Islet precursor cell (in vitro differentiated cells): ENCODE measurements around the gene ZNF180.
"Not testable (repeated sequence)": the region's sequence is repeated elsewhere in the genome, so short reads cannot be mapped to it uniquely, and the experiment has no call there.

Source experiments
- DNase-seq: peaks from one replicate; pipeline ENCODE4 v3.0.0-alpha.2; 2018

Gene ZNF180

DNA sequence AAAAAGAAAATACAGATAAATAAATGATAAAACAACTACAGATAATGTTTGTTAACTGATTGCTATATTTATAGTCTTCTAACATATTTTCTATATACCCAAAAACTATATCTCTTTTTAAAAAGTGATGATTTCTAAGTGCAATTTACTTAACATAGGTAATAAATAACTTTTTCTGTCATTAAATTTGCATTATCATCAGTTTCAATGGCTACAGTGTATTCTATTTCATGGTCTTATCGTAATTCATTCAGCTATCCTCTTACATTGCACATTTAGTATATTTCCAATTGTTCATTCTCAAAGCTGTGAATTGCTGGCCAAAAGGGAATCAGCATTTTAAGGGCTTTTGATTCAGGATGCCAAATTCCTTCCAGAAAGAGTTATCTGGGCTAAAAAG, 3.6 kb downstream of the ZNF180 start:
- no peak for DNase-seq

DNA sequence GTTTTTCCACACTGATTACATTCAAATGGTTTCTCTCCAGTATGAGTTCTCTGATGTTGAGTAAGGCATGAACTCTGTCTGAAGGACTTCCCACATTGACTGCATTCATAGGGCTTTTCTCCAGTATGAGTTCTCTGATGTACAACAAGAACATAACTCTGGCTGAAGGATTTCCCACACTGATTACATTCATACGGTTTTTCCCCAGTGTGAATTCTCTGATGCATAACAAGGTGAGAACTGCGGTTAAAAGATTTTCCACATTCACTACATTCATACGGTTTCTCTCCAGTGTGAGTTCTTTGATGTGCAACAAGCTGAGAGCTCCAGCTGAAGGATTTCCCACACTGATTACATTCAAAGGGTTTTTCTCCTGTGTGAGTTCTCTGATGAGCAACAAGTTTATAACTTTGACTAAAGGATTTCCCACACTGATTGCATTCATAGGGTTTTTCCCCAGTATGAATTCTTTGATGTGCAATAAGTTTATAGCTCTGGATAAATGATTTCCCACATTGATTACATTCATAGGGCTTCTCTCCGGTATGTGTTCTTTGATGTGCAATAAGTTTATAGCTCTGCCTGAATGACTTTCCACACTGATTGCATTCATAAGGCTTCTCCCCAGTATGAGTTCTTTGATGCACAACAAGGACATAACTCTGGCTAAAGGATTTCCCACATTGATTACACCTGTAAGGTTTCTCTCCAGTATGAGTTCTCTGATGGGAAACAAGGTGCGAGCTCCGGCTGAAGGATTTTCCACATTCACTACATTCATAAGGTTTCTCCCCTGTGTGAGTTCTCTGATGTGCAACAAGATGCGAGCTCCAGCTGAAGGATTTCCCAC, 23.5 kb downstream of the ZNF180 start:
- no peak for DNase-seq

DNA sequence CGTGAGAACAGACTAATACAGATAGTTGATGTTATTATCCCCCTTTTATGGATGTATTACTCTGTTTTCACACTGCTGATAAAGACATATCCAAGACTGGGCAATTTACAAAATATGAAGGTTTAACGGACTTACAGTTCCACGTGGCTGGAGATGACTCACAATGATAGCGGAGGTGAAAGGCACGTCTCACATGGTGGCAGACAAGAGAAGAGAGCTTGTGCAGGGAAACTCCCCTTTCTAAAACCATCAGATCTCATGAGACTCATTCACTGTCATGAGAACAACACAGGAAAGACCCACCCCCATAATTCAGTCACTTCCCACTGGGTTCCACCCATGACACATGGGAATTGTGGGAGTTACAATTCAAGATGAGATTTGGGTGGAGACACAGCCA, 31.6 kb downstream of the ZNF180 start:
- not testable (repeated sequence) for DNase-seq

- DNase-seq = not testable (repeated sequence)
Measured at GRCh38 chr19:44462600-44463286, 37.6 kb downstream of the ZNF180 start.

DNA sequence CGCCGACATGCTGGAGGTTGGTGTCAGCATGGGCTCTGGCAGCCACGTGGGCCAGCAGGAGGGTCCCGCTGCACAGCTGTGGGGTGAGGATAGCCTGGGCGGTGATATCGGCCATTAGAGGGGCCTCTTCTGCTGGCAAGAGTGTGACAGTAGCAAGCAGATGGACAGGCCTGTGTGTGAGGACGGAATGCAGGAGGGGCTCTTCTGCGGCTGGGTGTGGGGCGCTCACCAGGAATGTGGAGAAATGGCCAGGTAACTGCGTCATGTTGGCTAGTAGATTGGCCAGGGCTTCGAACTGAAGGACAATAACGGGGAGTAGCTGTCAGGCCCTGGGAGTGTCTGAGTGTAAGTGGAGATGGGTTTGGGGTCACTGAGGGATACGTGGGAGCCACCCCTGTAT, 44.3 kb downstream of the ZNF180 start:
- DNase-seq = not testable (repeated sequence)

GRCh38 chr19:44455100-44455499, 45.2 kb downstream of the ZNF180 start:
- no peak for DNase-seq

- no peak for DNase-seq
Measured at GRCh38 chr19:44452367-44452766, 48.0 kb downstream of the ZNF180 start.

DNA sequence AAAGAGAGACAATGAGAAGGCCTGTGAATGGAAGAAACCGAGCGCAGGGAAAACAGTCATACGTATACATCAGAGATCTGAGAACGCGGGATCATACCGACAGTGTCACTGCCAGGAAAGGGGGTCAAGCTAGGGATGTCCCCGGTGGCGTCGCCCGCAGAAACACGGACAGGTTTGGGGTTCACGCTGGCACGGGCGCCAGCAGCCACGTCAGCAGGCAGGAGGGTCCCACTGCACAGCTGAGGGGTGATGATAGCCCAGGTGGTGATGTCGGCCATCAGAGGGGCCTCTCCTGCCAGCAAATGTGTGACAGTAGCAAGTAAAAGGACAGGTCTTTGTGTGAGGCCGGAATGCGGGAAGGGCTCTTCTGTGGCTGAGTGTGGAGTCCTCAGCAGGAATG, 48.6 kb downstream of the ZNF180 start:
- no peak for DNase-seq

DNA sequence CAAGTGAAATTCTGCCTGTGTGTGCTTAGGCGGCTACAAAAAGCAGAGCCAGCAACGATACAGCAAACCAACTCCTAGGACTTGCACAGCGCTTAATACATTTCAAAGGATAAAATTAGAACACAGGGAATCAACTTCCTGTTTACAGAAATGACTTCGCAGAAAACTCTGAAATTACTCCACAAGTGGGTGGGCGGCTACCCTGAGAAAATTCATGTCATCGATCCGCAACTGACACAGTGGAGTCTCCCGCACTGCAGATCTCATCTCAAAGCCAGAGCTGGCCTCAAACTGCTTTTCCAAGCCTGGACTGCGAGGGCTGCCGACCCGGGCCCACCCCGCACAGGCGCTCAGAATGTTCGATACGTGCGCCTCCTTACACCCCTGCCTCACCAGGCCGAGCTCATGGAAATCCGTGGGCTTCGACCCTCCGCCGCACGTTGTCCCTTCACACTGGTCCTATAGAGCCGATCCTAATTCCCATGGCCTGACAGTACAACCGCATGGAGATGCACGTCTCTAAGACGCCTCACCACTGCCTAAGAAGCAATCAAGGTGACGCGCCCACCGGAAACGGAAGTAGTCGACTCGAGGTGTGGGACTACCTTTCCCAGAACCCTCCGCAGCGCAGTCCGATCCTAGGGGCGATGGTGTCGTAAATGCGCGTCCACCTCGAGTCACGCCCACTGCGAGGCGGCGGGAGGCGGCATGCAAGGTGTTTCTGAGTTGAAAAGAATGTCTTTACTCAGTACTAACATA, 52.2 kb downstream of the ZNF180 start, which contains the start of gene ZNF229:
Gene ZNF229 (minus strand): TSS at position 557 of the 759 bp plus-strand sequence. CDS start 5,625 bp downstream, outside the sequence.
- peak; percentile 96 for DNase-seq

DNA sequence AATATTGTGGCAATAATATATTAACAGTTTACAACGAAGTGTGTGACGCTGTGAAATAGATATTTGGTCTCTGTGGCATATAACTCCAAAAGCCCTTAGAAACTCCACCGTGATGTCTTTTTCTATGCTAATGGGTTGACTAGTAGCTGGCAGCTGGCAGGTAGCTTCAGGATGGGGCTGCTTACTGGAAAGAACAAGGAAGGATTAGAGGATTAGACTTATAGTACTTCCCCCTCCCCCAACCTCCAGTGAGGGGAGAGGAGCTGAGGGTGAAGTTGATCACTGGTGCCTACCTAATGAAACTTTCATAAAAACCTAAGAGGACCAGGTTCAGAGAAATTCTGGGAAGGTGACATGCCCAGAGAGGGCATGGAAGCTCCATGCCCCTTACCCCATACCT, 61.9 kb downstream of the ZNF180 start:
- DNase-seq = no peak

- DNase-seq = no peak
Measured at GRCh38 chr19:44435441-44435840, 64.9 kb downstream of the ZNF180 start.

GRCh38 chr19:44430956-44431355, 69.4 kb downstream of the ZNF180 start:
- DNase-seq = no peak
